ENCODE data around the gene STAB2. TPM values are rescaled to one million over a fixed set of nuclear protein-coding genes. Genes with fewer than 3 reads are reported as not detected.

STAB2 gene
- total RNA-seq, 1 experiment from 2014 or later, result not detected

- no peak for DNase-seq (ENCODE audit: low read depth)
These were observed 155.4 kb downstream of the STAB2 start for GRCh38 chr12:103742349-103742932.

GRCh38 chr12:103743788-103744187 is 156.7 kb downstream of the STAB2 start:
- DNase-seq (ENCODE audit: low read depth), result no peak

- DNase-seq (ENCODE audit: low read depth), result no peak
These were observed 158.9 kb downstream of the STAB2 start for GRCh38 chr12:103745962-103746361.

- no peak for DNase-seq (ENCODE audit: low read depth)
These were observed 160.9 kb downstream of the STAB2 start for GRCh38 chr12:103748002-103748401.

- DNase-seq (ENCODE audit: low read depth), result no peak
These were observed 161.8 kb downstream of the STAB2 start for GRCh38 chr12:103748875-103749274.

- DNase-seq (ENCODE audit: low read depth), result no peak
These were observed 164.1 kb downstream of the STAB2 start for GRCh38 chr12:103751171-103751570.

- no peak for DNase-seq (ENCODE audit: low read depth)
These were observed 164.5 kb downstream of the STAB2 start for GRCh38 chr12:103751600-103751999.

GRCh38 chr12:103755425-103755824 is 168.4 kb downstream of the STAB2 start:
- DNase-seq (ENCODE audit: low read depth), result no peak

GRCh38 chr12:103756443-103756842 is 169.4 kb downstream of the STAB2 start:
- no peak for DNase-seq (ENCODE audit: low read depth)

- DNase-seq (ENCODE audit: low read depth), result no peak
These were observed 170.2 kb downstream of the STAB2 start for GRCh38 chr12:103757248-103757647.

GRCh38 chr12:103758310-103759089 is 171.4 kb downstream of the STAB2 start:
- DNase-seq (ENCODE audit: low read depth), result no peak

GRCh38 chr12:103762473-103762872 is 175.4 kb downstream of the STAB2 start:
- DNase-seq (ENCODE audit: low read depth), result no peak

- DNase-seq (ENCODE audit: low read depth), result no peak
These were observed 178.2 kb downstream of the STAB2 start for GRCh38 chr12:103765322-103765721.

- no peak for DNase-seq (ENCODE audit: low read depth)
These were observed 179.0 kb downstream of the STAB2 start for GRCh38 chr12:103766028-103766427.

GRCh38 chr12:103768467-103769123 is 181.5 kb downstream of the STAB2 start:
- no peak for DNase-seq (ENCODE audit: low read depth)

- no peak for DNase-seq (ENCODE audit: low read depth)
These were observed 182.3 kb downstream of the STAB2 start for GRCh38 chr12:103769240-103769945.

GRCh38 chr12:103771466-103771865 is 184.4 kb downstream of the STAB2 start:
- DNase-seq (ENCODE audit: low read depth), result peak; percentile 61

- no peak for DNase-seq (ENCODE audit: low read depth)
These were observed 185.5 kb downstream of the STAB2 start for GRCh38 chr12:103772367-103773108.

GRCh38 chr12:103773109-103773910 is 186.2 kb downstream of the STAB2 start:
- DNase-seq (ENCODE audit: low read depth), result no peak

GRCh38 chr12:103774977-103775560 is 188.0 kb downstream of the STAB2 start:
- DNase-seq (ENCODE audit: low read depth), result no peak

All from Daoy (cell line).